ENCODE data around the gene ABRACL.

ABRACL gene

GRCh38 chr6:139051396-139052060 is 23.0 kb downstream of the ABRACL start:
- ChIA-PET CTCF (interaction anchor here (0.6 kb wide), 1 partner anchor 986 kb away, joined by 3 read pairs; no protein-coding TSS in a partner anchor), POLR2A (no interaction called here)

DNA sequence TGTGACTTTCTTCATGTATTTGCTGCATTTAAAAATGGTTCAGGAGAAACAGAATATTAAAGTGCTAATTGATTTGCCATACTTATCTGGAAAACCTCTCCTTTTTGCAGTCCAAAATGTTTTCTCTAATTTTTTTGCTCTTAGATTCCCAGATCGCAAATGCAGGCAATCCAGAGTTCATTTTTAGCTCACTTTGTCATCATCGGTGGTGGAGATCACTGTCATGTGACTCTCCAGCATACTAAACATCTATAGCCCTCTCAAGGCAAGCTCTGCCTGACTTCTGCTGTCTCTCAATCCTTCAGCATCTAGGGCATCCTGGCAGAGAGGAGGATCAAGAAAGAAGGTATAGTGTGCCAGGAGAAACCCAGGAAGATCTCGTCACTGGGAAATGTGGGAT is 24.8 kb downstream of the ABRACL start:
- CTCF ChIA-PET: no interaction called here
- TF ChIP-seq FOXK2 (IDR thresholded peaks at IDR 0.05): no peak
- TF ChIP-seq CTBP1 (IDR thresholded peaks at IDR 0.05; ENCODE audit: borderline replicate concordance): no peak
- TF ChIP-seq FOXA1 (IDR thresholded peaks at IDR 0.05): no peak
- no peak for TF ChIP-seq PKNOX1 (IDR thresholded peaks at IDR 0.05)
- POLR2A ChIA-PET: no interaction called here
- DNase-seq (ENCODE audit: extremely low spot score): no peak

More at GRCh38 chr6:139051396-139052060, 23.0 kb downstream of the ABRACL start:
- no peak for DNase-seq (ENCODE audit: extremely low spot score)
- TF ChIP-seq FOXM1 (IDR thresholded peaks at IDR 0.05; ENCODE audit: borderline replicate concordance) (no peak), SP1 (IDR thresholded peaks at IDR 0.05) (no peak), SUZ12 (IDR thresholded peaks at IDR 0.05) (no peak), ELF4 (IDR thresholded peaks at IDR 0.05) (no peak), LEF1 (IDR thresholded peaks at IDR 0.05; ENCODE audit: borderline replicate concordance) (no peak), PKNOX1 (IDR thresholded peaks at IDR 0.05) (no peak), FOXK2 (IDR thresholded peaks at IDR 0.05) (no peak), ZNF384 (IDR thresholded peaks at IDR 0.05) (no peak), ARNT (IDR thresholded peaks at IDR 0.05) (no peak), FOXA1 (IDR thresholded peaks at IDR 0.05) (no peak), L3MBTL2 (conservative IDR thresholded peaks at IDR 0.05) (no peak), CTBP1 (IDR thresholded peaks at IDR 0.05; ENCODE audit: borderline replicate concordance) (no peak), NFRKB (IDR thresholded peaks at IDR 0.05) (no peak), HDGF (IDR thresholded peaks at IDR 0.05; ENCODE audit: borderline replicate concordance) (no peak), BHLHE40 (IDR thresholded peaks at IDR 0.05; ENCODE audit: borderline replicate concordance) (no peak), TARDBP (IDR thresholded peaks at IDR 0.05) (no peak)

DNA sequence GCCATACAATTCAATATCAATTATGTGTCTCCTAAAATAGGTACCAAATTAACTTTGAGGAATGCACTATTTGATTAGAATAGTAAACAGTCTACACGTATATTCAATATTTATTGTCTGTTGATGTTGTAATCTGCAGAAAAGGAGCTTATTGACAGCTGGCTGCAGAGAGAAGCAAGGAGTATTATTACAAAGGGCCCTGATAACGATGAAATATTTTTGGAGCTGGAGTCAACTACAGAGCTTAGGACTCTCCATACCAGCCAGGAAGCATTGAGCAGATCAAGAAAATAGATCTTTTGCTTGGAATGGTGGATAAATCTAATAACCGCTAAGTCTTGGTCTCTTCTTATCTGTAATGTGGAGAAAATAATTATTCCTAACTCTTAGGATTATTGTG is 25.5 kb downstream of the ABRACL start:
- POLR2A ChIA-PET: no interaction called here
- CTCF ChIA-PET: no interaction called here
- TF ChIP-seq BHLHE40 (IDR thresholded peaks at IDR 0.05; ENCODE audit: borderline replicate concordance) (no peak), FOXA1 (IDR thresholded peaks at IDR 0.05) (no peak), LEF1 (IDR thresholded peaks at IDR 0.05; ENCODE audit: borderline replicate concordance) (no peak)
- no peak for DNase-seq (ENCODE audit: extremely low spot score)

DNA sequence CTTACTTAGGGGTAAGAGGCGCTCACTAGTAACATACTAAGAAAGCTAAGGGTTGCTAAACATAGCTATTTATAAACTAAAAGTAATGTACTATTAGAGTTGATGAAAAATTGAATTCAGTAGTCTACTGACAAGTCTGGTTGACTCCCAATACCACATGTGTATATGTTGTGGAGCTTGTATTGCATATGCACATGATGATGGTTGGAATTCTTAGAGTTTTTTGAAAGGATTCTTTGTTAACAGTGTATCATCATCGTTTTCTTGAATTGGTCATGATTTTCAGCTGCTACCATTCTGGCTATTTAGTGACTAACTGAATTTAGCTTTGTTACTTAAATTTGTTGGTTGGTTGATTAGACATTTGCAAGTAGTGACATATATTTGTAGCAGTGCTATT is 27.2 kb downstream of the ABRACL start:
- ChIA-PET CTCF (no interaction called here), POLR2A (no interaction called here)
- no peak for DNase-seq (ENCODE audit: extremely low spot score)
- TF ChIP-seq FOXK2 (IDR thresholded peaks at IDR 0.05) (no peak), SUZ12 (IDR thresholded peaks at IDR 0.05) (no peak), BHLHE40 (IDR thresholded peaks at IDR 0.05; ENCODE audit: borderline replicate concordance) (no peak), L3MBTL2 (conservative IDR thresholded peaks at IDR 0.05) (no peak), TARDBP (IDR thresholded peaks at IDR 0.05) (no peak), ARNT (IDR thresholded peaks at IDR 0.05) (no peak), FOXA1 (IDR thresholded peaks at IDR 0.05) (no peak)

- DNase-seq (ENCODE audit: extremely low spot score): no peak
- ChIA-PET CTCF (no interaction called here), POLR2A (interaction anchor here (0.6 kb wide), 1 partner anchor 20 kb away, joined by 4 read pairs; no protein-coding TSS in a partner anchor)
- TF ChIP-seq ZNF384 (IDR thresholded peaks at IDR 0.05) (no peak), FOXA1 (IDR thresholded peaks at IDR 0.05) (no peak), ELF4 (IDR thresholded peaks at IDR 0.05) (no peak), SP1 (IDR thresholded peaks at IDR 0.05) (no peak), L3MBTL2 (conservative IDR thresholded peaks at IDR 0.05) (no peak), FOXK2 (IDR thresholded peaks at IDR 0.05) (no peak)
These were observed 29.5 kb downstream of the ABRACL start for GRCh38 chr6:139058029-139058428.

GRCh38 chr6:139060332-139060731 is 31.8 kb downstream of the ABRACL start:
- CTCF ChIA-PET: no interaction called here
- no peak for DNase-seq (ENCODE audit: extremely low spot score)

More at GRCh38 chr6:139060332-139060731, 31.8 kb downstream of the ABRACL start:
- POLR2A ChIA-PET: no interaction called here
- TF ChIP-seq CTBP1 (IDR thresholded peaks at IDR 0.05; ENCODE audit: borderline replicate concordance) (no peak), ELF4 (IDR thresholded peaks at IDR 0.05) (no peak), BHLHE40 (IDR thresholded peaks at IDR 0.05; ENCODE audit: borderline replicate concordance) (no peak), SUZ12 (IDR thresholded peaks at IDR 0.05) (no peak), NFRKB (IDR thresholded peaks at IDR 0.05) (no peak), PKNOX1 (IDR thresholded peaks at IDR 0.05) (no peak), ZNF384 (IDR thresholded peaks at IDR 0.05) (no peak), TARDBP (IDR thresholded peaks at IDR 0.05) (no peak), ARNT (IDR thresholded peaks at IDR 0.05) (no peak), LEF1 (IDR thresholded peaks at IDR 0.05; ENCODE audit: borderline replicate concordance) (no peak), HDGF (IDR thresholded peaks at IDR 0.05; ENCODE audit: borderline replicate concordance) (no peak), FOXM1 (IDR thresholded peaks at IDR 0.05; ENCODE audit: borderline replicate concordance) (no peak), L3MBTL2 (conservative IDR thresholded peaks at IDR 0.05) (no peak), SP1 (IDR thresholded peaks at IDR 0.05) (no peak), FOXA1 (IDR thresholded peaks at IDR 0.05) (no peak), FOXK2 (IDR thresholded peaks at IDR 0.05) (no peak)

Measured in HEK293T (cell line).